Breast epithelium (tissue), 3 donors: ENCODE measurements around the gene MIER1.

Experiments used
- CTCF ChIP-seq, 3 donors: fragments of 450-650 bp; IDR thresholded peaks; one replicate each; pipeline ENCODE4 v1.5.1; 2016 to 2017; ENCODE audit warnings: antibody characterized with exemption in 3 of 3, mild to moderate bottlenecking in 3 of 3, moderate library complexity in 3 of 3
- POLR2A ChIP-seq: fragments of 450-650 bp; IDR thresholded peaks from one replicate; pipeline ENCODE4 v1.6.1; 2016; ENCODE audit warnings: antibody characterized with exemption, mild to moderate bottlenecking, moderate library complexity

GRCh38 chr1:66984491-66984890 is 59.7 kb downstream of the MIER1 start:
- no peak for TF ChIP-seq CTCF (IDR thresholded peaks at IDR 0.05)
- no peak for TF ChIP-seq POLR2A
